Activated B cell treated with CpG ODN at 0.5 μM for 24 hours (primary cell): ENCODE results near the gene CEMIP. TPM values are rescaled to one million over a fixed set of nuclear protein-coding genes. Genes with fewer than 3 reads are reported as not detected.

Source experiments
- ATAC-seq: fragments of 200-7000 bp; cut with Tn5 transposase; one replicate; pipeline ENCODE4 v1.10.0; 2021; ENCODE audit warnings: low read depth, mild to moderate bottlenecking, moderate library complexity
- CTCF ChIA-PET: fragments of 350-600 bp; sonication (Branson Sonifier 250); formaldehyde crosslinking; loops from one replicate; lab custom pipeline; 2021; ENCODE audit warnings: antibody characterized with exemption; lab: Charles Lee
- POLR2A ChIA-PET: fragments of 350-600 bp; sonication (Branson Sonifier 250); formaldehyde crosslinking; loops from one replicate; lab custom pipeline; 2021; ENCODE audit warnings: antibody characterized with exemption; lab: Charles Lee
- DNase-seq: peaks from one replicate; pipeline ENCODE4 v3.0.0; 2022
- H3K27ac Mint-ChIP-seq: one replicate; pipeline ENCODE4 v1.8.0; 2020; ENCODE audit warnings: mixed read lengths
- H3K27me3 Mint-ChIP-seq: one replicate; pipeline ENCODE4 v1.8.0; 2021; ENCODE audit warnings: mixed read lengths
- H3K36me3 Mint-ChIP-seq: one replicate; pipeline ENCODE4 v1.8.0; 2021; ENCODE audit warnings: low read depth, mixed read lengths
- H3K4me1 Mint-ChIP-seq: one replicate; pipeline ENCODE4 v1.8.0; 2021; ENCODE audit warnings: mixed read lengths
- H3K4me3 Mint-ChIP-seq: one replicate; pipeline ENCODE4 v1.8.0; 2020; ENCODE audit warnings: mild to moderate bottlenecking, mixed read lengths
- H3K9me3 Mint-ChIP-seq: one replicate; pipeline ENCODE4 v1.8.0; 2020; ENCODE audit warnings: mixed read lengths
- intact Hi-C: fragments of 100-400 bp; cut with micrococcal nuclease; formaldehyde crosslinking; loops from one replicate; pipeline ENCODE4 v1.15.1; 2024
- total RNA-seq: library from RNA; stranded (reverse); gene quantifications from 2 replicates; pipeline ENCODE4 v1.2.3, GENCODE V29; 2022
- TF ChIP-seq, protein P1 (sequence below): fragments of 200-600 bp; IDR thresholded peaks from one replicate; pipeline ENCODE4 v1.8.0; 2022; ENCODE audit warnings: antibody characterized with exemption, mild to moderate bottlenecking

CEMIP gene
- total RNA-seq, 1 donor from 2014 or later = not detected

DNA sequence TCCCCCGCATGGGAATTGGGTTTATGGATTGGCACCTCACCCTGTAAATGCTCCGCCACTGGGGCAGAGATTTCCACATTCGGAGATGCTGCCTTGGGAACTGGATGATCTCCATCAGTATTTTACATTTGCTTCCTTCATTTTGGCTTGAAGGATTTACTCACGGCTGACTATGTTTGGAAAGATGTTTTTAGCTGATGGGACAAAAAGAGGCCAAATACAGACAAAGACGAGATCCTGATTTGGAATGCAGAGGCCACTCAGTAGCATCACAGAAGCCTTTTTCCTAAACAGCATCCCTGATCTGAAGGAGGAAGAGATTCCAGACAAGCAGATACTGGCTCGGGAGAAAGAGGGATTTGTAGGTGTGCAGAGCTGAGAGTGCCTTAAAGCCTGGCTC lies 133.5 kb downstream of the CEMIP start:
- Mint-ChIP-seq H3K36me3 (peaks cover 8% of the 10 kb centered on the region), H3K9me3 (no peaks in the 10 kb centered on the region)

DNA sequence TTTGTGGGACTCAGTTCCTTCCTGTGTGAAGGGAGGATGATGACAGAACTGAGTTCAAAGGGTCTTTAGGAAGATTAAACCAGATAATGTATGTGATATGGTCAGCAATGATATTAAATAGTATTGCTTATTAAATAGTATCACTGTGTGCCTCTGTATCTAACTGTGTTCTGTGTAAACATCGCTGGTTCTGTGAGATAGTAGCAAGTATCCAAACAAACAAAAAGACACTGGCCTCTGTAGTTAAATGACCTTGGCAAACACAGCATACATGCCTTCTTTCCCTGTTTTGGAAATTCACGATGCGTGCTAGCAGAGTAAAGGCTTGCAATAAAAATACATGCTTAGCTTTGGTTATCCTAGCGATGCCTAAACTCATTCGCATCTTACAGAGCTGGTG lies 134.4 kb downstream of the CEMIP start:
- Mint-ChIP-seq H3K27ac (no peak overlapping the region), H3K4me1 (no peaks in the 10 kb centered on the region), H3K36me3 (peaks cover 8% of the 10 kb centered on the region), H3K9me3 (no peaks in the 10 kb centered on the region), H3K27me3 (no peaks in the 10 kb centered on the region), H3K4me3 (no peak overlapping the region)
- DNase-seq = no peak
- POLR2A ChIA-PET = no interaction called here
- CTCF ChIA-PET = no interaction called here
- TF ChIP-seq, protein P1, sequence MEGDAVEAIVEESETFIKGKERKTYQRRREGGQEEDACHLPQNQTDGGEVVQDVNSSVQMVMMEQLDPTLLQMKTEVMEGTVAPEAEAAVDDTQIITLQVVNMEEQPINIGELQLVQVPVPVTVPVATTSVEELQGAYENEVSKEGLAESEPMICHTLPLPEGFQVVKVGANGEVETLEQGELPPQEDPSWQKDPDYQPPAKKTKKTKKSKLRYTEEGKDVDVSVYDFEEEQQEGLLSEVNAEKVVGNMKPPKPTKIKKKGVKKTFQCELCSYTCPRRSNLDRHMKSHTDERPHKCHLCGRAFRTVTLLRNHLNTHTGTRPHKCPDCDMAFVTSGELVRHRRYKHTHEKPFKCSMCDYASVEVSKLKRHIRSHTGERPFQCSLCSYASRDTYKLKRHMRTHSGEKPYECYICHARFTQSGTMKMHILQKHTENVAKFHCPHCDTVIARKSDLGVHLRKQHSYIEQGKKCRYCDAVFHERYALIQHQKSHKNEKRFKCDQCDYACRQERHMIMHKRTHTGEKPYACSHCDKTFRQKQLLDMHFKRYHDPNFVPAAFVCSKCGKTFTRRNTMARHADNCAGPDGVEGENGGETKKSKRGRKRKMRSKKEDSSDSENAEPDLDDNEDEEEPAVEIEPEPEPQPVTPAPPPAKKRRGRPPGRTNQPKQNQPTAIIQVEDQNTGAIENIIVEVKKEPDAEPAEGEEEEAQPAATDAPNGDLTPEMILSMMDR = no peak
- no peak for ATAC-seq
- intact Hi-C loops = no loop called here

More for the DNA sequence above, 133.5 kb downstream of the CEMIP start:
- ATAC-seq = no peak
- ChIA-PET CTCF (no interaction called here), POLR2A (no interaction called here)
- Mint-ChIP-seq H3K27me3 (no peaks in the 10 kb centered on the region), H3K4me3 (no peak overlapping the region), H3K4me1 (no peaks in the 10 kb centered on the region), H3K27ac (no peak overlapping the region)
- intact Hi-C loops = no loop called here
- DNase-seq = no peak
- TF ChIP-seq, protein P1 = no peak

DNA sequence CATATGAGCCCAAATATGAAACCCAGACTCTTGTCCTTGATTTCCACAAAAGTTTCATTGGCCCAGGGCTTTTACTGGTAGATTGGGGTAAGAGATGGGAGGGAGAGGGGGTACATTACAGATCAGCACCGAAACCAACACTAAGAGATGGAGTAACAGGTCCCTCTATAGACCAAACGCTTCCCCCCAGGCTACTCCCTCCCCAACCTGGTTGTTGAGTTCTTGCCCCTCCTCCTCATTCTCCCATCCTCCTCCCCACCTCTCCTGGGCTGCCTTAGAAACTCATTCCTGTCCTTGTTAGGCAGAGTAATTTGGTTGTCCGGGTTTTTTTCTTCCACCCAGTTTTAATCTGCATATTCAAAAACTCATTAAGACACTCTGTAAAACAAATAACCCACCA lies 136.3 kb downstream of the CEMIP start:
- intact Hi-C loops = no loop called here
- ATAC-seq (no peak), DNase-seq (no peak)
- Mint-ChIP-seq H3K4me3 (no peak overlapping the region), H3K9me3 (no peaks in the 10 kb centered on the region), H3K27ac (no peak overlapping the region), H3K27me3 (no peaks in the 10 kb centered on the region), H3K36me3 (no peaks in the 10 kb centered on the region), H3K4me1 (no peaks in the 10 kb centered on the region)
- TF ChIP-seq, protein P1 = no peak
- ChIA-PET POLR2A (no interaction called here), CTCF (no interaction called here)

DNA sequence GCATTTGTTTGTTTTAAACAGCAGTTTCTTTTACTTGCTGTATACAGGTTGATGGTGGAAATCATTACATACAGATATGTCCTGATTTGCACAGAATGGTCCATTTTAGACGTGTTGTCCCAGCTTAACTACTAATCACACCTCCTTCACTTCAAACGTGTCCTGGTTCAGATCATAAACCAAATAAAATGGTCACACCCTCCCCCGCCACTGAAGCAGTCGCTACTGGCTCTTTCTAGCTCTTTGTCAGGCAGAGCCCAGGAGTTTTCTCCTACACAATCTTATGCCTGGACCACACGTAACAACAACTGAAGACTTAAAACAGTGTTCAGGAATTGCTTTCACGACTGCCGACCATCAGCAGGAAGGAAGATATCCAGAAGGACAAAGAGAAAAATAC lies 136.9 kb downstream of the CEMIP start:
- Mint-ChIP-seq H3K4me1 (no peaks in the 10 kb centered on the region), H3K27ac (no peak overlapping the region), H3K9me3 (no peaks in the 10 kb centered on the region), H3K36me3 (no peaks in the 10 kb centered on the region), H3K4me3 (no peak overlapping the region), H3K27me3 (no peaks in the 10 kb centered on the region)
- ATAC-seq = no peak
- intact Hi-C loops = no loop called here
- TF ChIP-seq, protein P1 = no peak
- ChIA-PET POLR2A (no interaction called here), CTCF (no interaction called here)
- no peak for DNase-seq

DNA sequence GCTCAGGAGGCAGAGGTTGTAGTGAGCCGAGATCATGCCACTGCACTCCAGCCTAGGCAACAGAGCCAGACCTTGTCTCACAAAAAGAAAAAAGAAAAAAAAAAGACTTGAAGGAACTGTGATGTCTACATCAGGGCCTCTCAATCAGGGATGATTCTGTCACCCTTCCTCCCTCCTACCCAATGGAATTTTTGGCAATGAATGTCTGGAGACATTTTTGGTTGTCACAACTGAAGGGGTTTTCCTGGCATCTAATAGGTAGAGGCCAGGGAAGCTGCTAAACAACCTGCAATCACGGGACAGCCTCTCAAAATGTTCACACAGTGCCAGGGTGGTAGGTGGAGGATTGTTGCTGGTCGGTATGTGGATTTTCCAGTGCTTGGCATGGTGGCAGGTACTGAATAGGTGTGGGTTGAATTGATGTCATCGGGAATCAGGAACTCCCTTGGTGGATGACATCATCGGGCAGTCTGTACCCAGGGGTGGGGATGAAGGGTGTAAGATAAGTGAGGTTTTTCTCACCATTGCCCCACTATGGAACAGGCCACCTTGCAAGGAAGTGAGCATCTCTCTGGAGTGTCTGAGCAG lies 139.1 kb downstream of the CEMIP start:
- H3K4me3 Mint-ChIP-seq = no peak overlapping the region

More for the DNA sequence above, 139.1 kb downstream of the CEMIP start:
- TF ChIP-seq, protein P1 = no peak
- Mint-ChIP-seq H3K27me3 (no peaks in the 10 kb centered on the region), H3K27ac (no peak overlapping the region), H3K9me3 (no peaks in the 10 kb centered on the region), H3K36me3 (peaks cover 3% of the 10 kb centered on the region), H3K4me1 (no peaks in the 10 kb centered on the region)
- DNase-seq (no peak), ATAC-seq (no peak)
- CTCF ChIA-PET = no interaction called here
- intact Hi-C loops = no loop called here
- POLR2A ChIA-PET = no interaction called here
